ENCODE measurements around the gene CREBBP.

Gene CREBBP

GRCh38 chr16:3702082-3702481 is 178.4 kb downstream of the CREBBP start:
- DNase-seq = no peak

- DNase-seq = no peak
Observed at GRCh38 chr16:3701531-3701930, 179.0 kb downstream of the CREBBP start.

- DNase-seq = no peak
Observed at GRCh38 chr16:3698941-3699340, 181.6 kb downstream of the CREBBP start.

- DNase-seq = no peak
Observed at GRCh38 chr16:3696425-3697218, 183.9 kb downstream of the CREBBP start.

- DNase-seq = no peak
Observed at GRCh38 chr16:3695610-3696369, 184.7 kb downstream of the CREBBP start.

GRCh38 chr16:3694051-3694450 is 186.5 kb downstream of the CREBBP start:
- DNase-seq = no peak

GRCh38 chr16:3691761-3692160 is 188.8 kb downstream of the CREBBP start:
- DNase-seq = no peak

GRCh38 chr16:3690980-3691720 is 189.4 kb downstream of the CREBBP start:
- no peak for DNase-seq

- peak; percentile 47 to 90 for DNase-seq
Observed at GRCh38 chr16:3690470-3690928, 190.0 kb downstream of the CREBBP start.

GRCh38 chr16:3689731-3690130 is 190.8 kb downstream of the CREBBP start:
- no peak for DNase-seq

GRCh38 chr16:3687792-3688191 is 192.7 kb downstream of the CREBBP start:
- DNase-seq = no peak

- no peak for DNase-seq
Observed at GRCh38 chr16:3687021-3687420, 193.5 kb downstream of the CREBBP start.

GRCh38 chr16:3681206-3681605 is 199.3 kb downstream of the CREBBP start:
- peak in 1 of 2 experiments; percentile 41 for DNase-seq

GRCh38 chr16:3677994-3678393 is 202.5 kb downstream of the CREBBP start:
- no peak for DNase-seq

- no peak for DNase-seq
Observed at GRCh38 chr16:3675601-3676130, 204.8 kb downstream of the CREBBP start.
